Neural cell (in vitro differentiated cells): ENCODE results near the gene PRKCE. TPM values are rescaled to one million over a fixed set of nuclear protein-coding genes. Genes with fewer than 3 reads are reported as not detected.

Experiments
- H2AFZ ChIP-seq: fragments of 200-600, 300-800 bp; sonication (generic), shearing (Covaris generic); 2 replicates; pipeline ENCODE4 v1.6.0; 2014; ENCODE audit warnings: low read depth, mild to moderate bottlenecking, antibody characterized with exemption, low read length, moderate library complexity
- H3F3A ChIP-seq: fragments of 200-600 bp; shearing (Covaris generic); 2 replicates; pipeline ENCODE4 v1.6.1; 2016; ENCODE audit warnings: mild to moderate bottlenecking, moderate library complexity, mixed read lengths, antibody characterized with exemption, low read length; ENCODE audit not compliant: insufficient read depth, poor library complexity, severe bottlenecking
- H3K27ac ChIP-seq: fragments of 200-600, 300-800 bp; sonication (generic), shearing (Covaris generic); 2 replicates; pipeline ENCODE4 v1.5.1; 2014; ENCODE audit warnings: mild to moderate bottlenecking, low read length, moderate library complexity
- H3K27me3 ChIP-seq: fragments of 300-800, 200-600 bp; sonication (generic), shearing (Covaris generic); 2 replicates; pipeline ENCODE4 v1.6.0; 2014; ENCODE audit warnings: mild to moderate bottlenecking, low read depth, low read length, moderate library complexity; ENCODE audit not compliant: insufficient read depth
- H3K36me3 ChIP-seq: fragments of 300-800, 200-600 bp; sonication (generic), shearing (Covaris generic); 2 replicates; pipeline ENCODE4 v1.5.1; 2014; ENCODE audit warnings: mild to moderate bottlenecking, antibody characterized with exemption, low read length, moderate library complexity; ENCODE audit not compliant: insufficient read depth
- H3K4me2 ChIP-seq: fragments of 300-800, 200-600 bp; sonication (generic), shearing (Covaris generic); 2 replicates; pipeline ENCODE4 v1.6.0; 2014; ENCODE audit warnings: mild to moderate bottlenecking, low read length
- H3K4me3 ChIP-seq: fragments of 300-800, 200-600 bp; sonication (generic), shearing (Covaris generic); 2 replicates; pipeline ENCODE4 v1.5.1; 2014; ENCODE audit warnings: mild to moderate bottlenecking, low read length, moderate library complexity
- H3K79me2 ChIP-seq: fragments of 200-600 bp; shearing (Covaris generic); replicated peaks from 2 replicates; pipeline ENCODE4 v1.6.0; 2014; ENCODE audit warnings: mild to moderate bottlenecking, low read length, moderate library complexity; ENCODE audit not compliant: insufficient read depth
- H3K9ac ChIP-seq: fragments of 300-800, 200-600 bp; sonication (generic), shearing (Covaris generic); 2 replicates; pipeline ENCODE4 v1.6.1; 2016; ENCODE audit warnings: mild to moderate bottlenecking, low read length, mixed read lengths
- H3K9me2 ChIP-seq: fragments of 200-600 bp; shearing (Covaris generic); 2 replicates; pipeline ENCODE4 v1.6.1; 2016; ENCODE audit warnings: mild to moderate bottlenecking, low read length, mixed read lengths; ENCODE audit not compliant: insufficient read depth
- H3K9me3 ChIP-seq: fragments of 200-600, 300-800 bp; sonication (generic), shearing (Covaris generic); 2 replicates; pipeline ENCODE4 v1.6.1; 2016; ENCODE audit warnings: mild to moderate bottlenecking, mixed run types, low read length, moderate library complexity, mixed read lengths
- H4K20me1 ChIP-seq: fragments of 200-600 bp; shearing (Covaris generic); 2 replicates; pipeline ENCODE4 v1.6.1; 2016; ENCODE audit warnings: mild to moderate bottlenecking, mixed run types; ENCODE audit not compliant: insufficient read depth
- EP300 ChIP-seq: fragments of 450-650 bp; conservative IDR thresholded peaks from 2 replicates; pipeline ENCODE4 v1.6.1; 2014; ENCODE audit warnings: antibody characterized with exemption, mild to moderate bottlenecking, moderate library complexity; ENCODE audit not compliant: poor library complexity, severe bottlenecking
- EZH2 ChIP-seq: fragments of 200-600, 300-800 bp; shearing (Covaris generic), sonication (generic); IDR thresholded peaks from 2 replicates; pipeline ENCODE4 v1.6.1; 2014; ENCODE audit warnings: antibody characterized with exemption, low read length, borderline replicate concordance, mild to moderate bottlenecking; ENCODE audit not compliant: insufficient read depth, poor library complexity, severe bottlenecking
- MXI1 ChIP-seq: fragments of 450-650 bp; conservative IDR thresholded peaks from 2 replicates; pipeline ENCODE4 v1.6.1; 2014; ENCODE audit warnings: antibody characterized with exemption, mild to moderate bottlenecking; ENCODE audit not compliant: poor library complexity, severe bottlenecking
- POLR2AphosphoS5 ChIP-seq: IDR thresholded peaks from 2 replicates; pipeline ENCODE4 v1.6.1; 2012
- RAD21 ChIP-seq: fragments of 450-650 bp; conservative IDR thresholded peaks from 2 replicates; pipeline ENCODE4 v1.6.1; 2014; ENCODE audit warnings: antibody characterized with exemption, mild to moderate bottlenecking, moderate library complexity
- REST ChIP-seq: IDR thresholded peaks from 2 replicates; pipeline ENCODE4 v1.6.1; 2012; ENCODE audit warnings: borderline replicate concordance
- SMC3 ChIP-seq: fragments of 450-650 bp; conservative IDR thresholded peaks from 2 replicates; pipeline ENCODE4 v1.6.1; 2014; ENCODE audit warnings: antibody characterized with exemption, mild to moderate bottlenecking, moderate library complexity; ENCODE audit not compliant: poor library complexity
- TAF1 ChIP-seq: IDR thresholded peaks from 2 replicates; pipeline ENCODE4 v1.6.1; 2012; ENCODE audit warnings: low read depth
- polyA plus RNA-seq: library from polyadenylated mRNA; depleted of rRNA; stranded (reverse); fragments of >200 nt; gene quantifications from 2 replicates; pipeline ENCODE4 v1.2.3, GENCODE V29; 2014
- TF ChIP-seq, protein P1 (sequence below): fragments of 450-650 bp; IDR thresholded peaks from 2 replicates; pipeline ENCODE4 v1.5.1; 2014; ENCODE audit warnings: antibody characterized with exemption, mild to moderate bottlenecking, moderate library complexity; ENCODE audit not compliant: poor library complexity, severe bottlenecking

The PRKCE gene
- polyA plus RNA-seq, 1 donor from 2014 or later = 5.4 TPM

- H3K36me3 ChIP-seq = no peaks in the 10 kb centered on the region
- no peaks in the 10 kb centered on the region for H3K79me2 ChIP-seq
- no peak overlapping the region for H3K27ac ChIP-seq
- no peak overlapping the region for H2AFZ ChIP-seq
- no peaks in the 10 kb centered on the region for H4K20me1 ChIP-seq
- H3K4me2 ChIP-seq = no peak overlapping the region
- no peaks in the 10 kb centered on the region for H3F3A ChIP-seq
- H3K9me3 ChIP-seq = no peaks in the 10 kb centered on the region
- no peak overlapping the region for H3K9ac ChIP-seq
- H3K27me3 ChIP-seq = no peaks in the 10 kb centered on the region
- H3K9me2 ChIP-seq = no peaks in the 10 kb centered on the region
- TF ChIP-seq POLR2AphosphoS5 (no peak), EP300 (no peak), RAD21 (no peak), EZH2 (no peak), REST (no peak), MXI1 (no peak), TAF1 (no peak), SMC3 (no peak)
- TF ChIP-seq, protein P1, sequence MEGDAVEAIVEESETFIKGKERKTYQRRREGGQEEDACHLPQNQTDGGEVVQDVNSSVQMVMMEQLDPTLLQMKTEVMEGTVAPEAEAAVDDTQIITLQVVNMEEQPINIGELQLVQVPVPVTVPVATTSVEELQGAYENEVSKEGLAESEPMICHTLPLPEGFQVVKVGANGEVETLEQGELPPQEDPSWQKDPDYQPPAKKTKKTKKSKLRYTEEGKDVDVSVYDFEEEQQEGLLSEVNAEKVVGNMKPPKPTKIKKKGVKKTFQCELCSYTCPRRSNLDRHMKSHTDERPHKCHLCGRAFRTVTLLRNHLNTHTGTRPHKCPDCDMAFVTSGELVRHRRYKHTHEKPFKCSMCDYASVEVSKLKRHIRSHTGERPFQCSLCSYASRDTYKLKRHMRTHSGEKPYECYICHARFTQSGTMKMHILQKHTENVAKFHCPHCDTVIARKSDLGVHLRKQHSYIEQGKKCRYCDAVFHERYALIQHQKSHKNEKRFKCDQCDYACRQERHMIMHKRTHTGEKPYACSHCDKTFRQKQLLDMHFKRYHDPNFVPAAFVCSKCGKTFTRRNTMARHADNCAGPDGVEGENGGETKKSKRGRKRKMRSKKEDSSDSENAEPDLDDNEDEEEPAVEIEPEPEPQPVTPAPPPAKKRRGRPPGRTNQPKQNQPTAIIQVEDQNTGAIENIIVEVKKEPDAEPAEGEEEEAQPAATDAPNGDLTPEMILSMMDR = no peak
- no peak overlapping the region for H3K4me3 ChIP-seq
Measured at GRCh38 chr2:46127176-46127575, 475.7 kb downstream of the PRKCE start.

DNA sequence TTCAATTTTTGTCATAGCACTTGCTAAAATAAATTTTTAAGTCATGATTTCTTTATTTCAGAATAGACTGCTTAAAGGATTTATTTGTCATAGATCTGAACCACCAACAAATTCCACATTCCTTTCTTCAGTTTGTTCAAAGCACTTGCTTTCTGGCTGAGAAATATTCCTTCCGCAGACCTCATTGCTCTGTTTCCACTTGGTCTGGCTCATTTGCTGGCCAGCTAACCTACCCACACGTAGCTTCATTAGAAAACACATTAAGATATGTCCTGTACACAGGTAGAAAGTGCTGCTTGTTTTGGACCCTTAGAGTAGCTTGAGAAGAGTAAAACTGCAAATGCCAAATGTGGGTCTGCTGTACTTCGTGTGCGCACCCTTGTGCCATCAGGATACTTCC lies 479.0 kb downstream of the PRKCE start:
- no peak overlapping the region for H3K4me2 ChIP-seq

More for the DNA sequence above, 479.0 kb downstream of the PRKCE start:
- Histone ChIP-seq H2AFZ (no peak overlapping the region), H3K9me3 (no peaks in the 10 kb centered on the region), H3K36me3 (no peaks in the 10 kb centered on the region), H3K9ac (no peak overlapping the region), H3K79me2 (no peaks in the 10 kb centered on the region), H3K27ac (no peak overlapping the region), H3K4me3 (no peak overlapping the region), H3K27me3 (no peaks in the 10 kb centered on the region), H3F3A (no peaks in the 10 kb centered on the region), H4K20me1 (no peaks in the 10 kb centered on the region), H3K9me2 (no peaks in the 10 kb centered on the region)
- TF ChIP-seq, protein P1 = no peak
- TF ChIP-seq EZH2 = no peak
- no peak for TF ChIP-seq RAD21
- no peak for TF ChIP-seq SMC3
- TF ChIP-seq TAF1 = no peak
- TF ChIP-seq POLR2AphosphoS5 = no peak
- no peak for TF ChIP-seq EP300
- no peak for TF ChIP-seq MXI1
- TF ChIP-seq REST = no peak
